H1 (cell line): ENCODE results near the gene CSF3. TPM values are rescaled to one million over a fixed set of nuclear protein-coding genes. Genes with fewer than 3 reads are reported as not detected.
A peak's percentile ranks its signal among the peaks of the same experiment; 100 is the strongest.

Experiments
- CTCF ChIA-PET: fragments of 300-600 bp; sonication (Branson Sonifier 250); formaldehyde crosslinking; loops from one replicate; lab custom pipeline; 2021; ENCODE audit not compliant: partially characterized antibody; lab: Charles Lee
- POLR2A ChIA-PET: fragments of 300-600 bp; sonication (Branson Sonifier 250); formaldehyde crosslinking; loops from one replicate; lab custom pipeline; 2021; ENCODE audit warnings: inconsistent platforms; ENCODE audit not compliant: partially characterized antibody; lab: Charles Lee
- DNase-seq, 2 experiments: peaks; one replicate each; pipeline versions ENCODE4 v3.0.0 to v3.0.0-alpha.2; 2010 to 2022; ENCODE audit warnings: low spot score in 2 of 2, low read depth in 1 of 2, mixed read lengths in 1 of 2
- FAIRE-seq: peaks from 2 replicates; lab custom pipeline; 2011; peaks lifted over from hg19 to GRCh38; lab: Jason Lieb, UNC
- H2AFZ ChIP-seq: 2 replicates; pipeline ENCODE4 v1.8.1; 2012; ENCODE audit warnings: low read length, inconsistent platforms
- H2AK5ac ChIP-seq: 2 replicates; pipeline ENCODE4 v1.6.1; 2013; ENCODE audit warnings: low read depth, low read length
- H2BK120ac ChIP-seq: replicated peaks from 2 replicates; pipeline ENCODE3; 2013; ENCODE audit warnings: low read depth, low read length, inconsistent platforms
- H2BK12ac ChIP-seq: 2 replicates; pipeline ENCODE4 v1.6.1; 2013; ENCODE audit warnings: low read depth, low read length
- H2BK15ac ChIP-seq: 2 replicates; pipeline ENCODE4 v1.6.1; 2013; ENCODE audit warnings: low read length
- H2BK20ac ChIP-seq: 2 replicates; pipeline ENCODE4 v1.6.1; 2013; ENCODE audit warnings: low read length
- H2BK5ac ChIP-seq: 2 replicates; pipeline ENCODE4 v1.6.1; 2013; ENCODE audit warnings: low read depth, low read length
- H3K14ac ChIP-seq: 2 replicates; pipeline ENCODE4 v1.6.1; 2013; ENCODE audit warnings: inconsistent platforms; ENCODE audit not compliant: insufficient read length
- H3K18ac ChIP-seq: 2 replicates; pipeline ENCODE4 v1.6.1; 2013; ENCODE audit warnings: low read length; ENCODE audit errors: extremely low read depth
- H3K23ac ChIP-seq: 2 replicates; pipeline ENCODE4 v1.6.1; 2013; ENCODE audit warnings: inconsistent platforms; ENCODE audit not compliant: insufficient read length
- H3K23me2 ChIP-seq: 2 replicates; pipeline ENCODE4 v1.6.1; 2013; ENCODE audit warnings: low read depth, low read length
- H3K27ac ChIP-seq: 2 replicates; pipeline ENCODE4 v1.6.1; 2011; ENCODE audit warnings: low read depth, low read length, inconsistent platforms
- H3K27me3 ChIP-seq, 4 experiments: replicated peaks in 1 of 4; 1 replicate in 1 of 4; 2 replicates in 3 of 4; pipeline versions ENCODE4 v1.6.1 to v1.8.1; 2011 to 2013; ENCODE audit warnings: low read length in 3 of 4, mild to moderate bottlenecking in 3 of 4, inconsistent platforms in 2 of 4, mixed read lengths in 2 of 4, moderate library complexity in 1 of 4; ENCODE audit not compliant: control insufficient read depth in 3 of 4, insufficient read depth in 3 of 4; ENCODE audit errors: extremely low read depth in 1 of 4
- H3K36me3 ChIP-seq, 4 experiments: 2 replicates each; pipeline versions ENCODE4 v1.6.1 to v1.8.1; 2011 to 2013; ENCODE audit warnings: mild to moderate bottlenecking in 4 of 4, low read length in 3 of 4, moderate library complexity in 2 of 4, control low read depth in 1 of 4, inconsistent platforms in 1 of 4; ENCODE audit not compliant: insufficient read depth in 4 of 4, control insufficient read depth in 2 of 4
- H3K4ac ChIP-seq: replicated peaks from 2 replicates; pipeline ENCODE3; 2013; ENCODE audit warnings: low read length, low read depth, mixed read lengths, inconsistent platforms; ENCODE audit not compliant: insufficient read length
- H3K4me1 ChIP-seq, 4 experiments: replicated peaks in 1 of 4; 1 replicate in 1 of 4; 2 replicates in 3 of 4; pipeline versions ENCODE4 v1.6.1 to v1.8.1; 2011 to 2013; ENCODE audit warnings: low read length in 3 of 4, inconsistent platforms in 2 of 4, mixed read lengths in 1 of 4; ENCODE audit not compliant: insufficient read depth in 4 of 4, control insufficient read depth in 3 of 4
- H3K4me2 ChIP-seq, 2 experiments: 2 replicates each; pipeline versions ENCODE4 v1.6.1 to v1.8.1; 2011 to 2013; ENCODE audit warnings: low read depth in 2 of 2, low read length in 2 of 2, control low read depth in 1 of 2, inconsistent platforms in 1 of 2, mild to moderate bottlenecking in 1 of 2; ENCODE audit not compliant: insufficient read depth in 1 of 2
- H3K4me3 ChIP-seq, 4 experiments: fragments of 200-600, 300-600 bp in 1 of 4; sonication (generic), shearing (Covaris generic), sonication (Bioruptor Twin) in 1 of 4; 2 replicates each; pipeline versions ENCODE4 v1.5.1 to v1.8.1; 2011 to 2016; ENCODE audit warnings: low read length in 4 of 4, low read depth in 3 of 4, control low read depth in 2 of 4, inconsistent platforms in 2 of 4, mild to moderate bottlenecking in 2 of 4, mixed read lengths in 1 of 4, moderate library complexity in 1 of 4; ENCODE audit not compliant: insufficient read depth in 2 of 4; ENCODE audit errors: extremely low read depth in 1 of 4
- H3K56ac ChIP-seq: replicated peaks from 2 replicates; pipeline ENCODE3; 2013; ENCODE audit warnings: low read depth, mild to moderate bottlenecking, mixed read lengths, low read length, inconsistent platforms; ENCODE audit not compliant: insufficient read length
- H3K79me1 ChIP-seq: 2 replicates; pipeline ENCODE4 v1.6.1; 2013; ENCODE audit warnings: low read depth, low read length, control low read depth
- H3K79me2 ChIP-seq, 2 experiments: 2 replicates each; pipeline versions ENCODE4 v1.6.1 to v1.8.1; 2012 to 2013; ENCODE audit warnings: low read length in 2 of 2, mild to moderate bottlenecking in 2 of 2, inconsistent platforms in 1 of 2; ENCODE audit not compliant: insufficient read depth in 2 of 2, control insufficient read depth in 1 of 2
- H3K9ac ChIP-seq, 4 experiments: replicated peaks in 1 of 4; 1 replicate in 1 of 4; 2 replicates in 3 of 4; pipeline versions ENCODE4 v1.6.1 to v1.8.1; 2011 to 2013; ENCODE audit warnings: low read depth in 3 of 4, low read length in 3 of 4, control low read depth in 2 of 4, mild to moderate bottlenecking in 2 of 4, moderate library complexity in 2 of 4, inconsistent platforms in 1 of 4; ENCODE audit errors: extremely low read depth in 1 of 4
- H3K9me3 ChIP-seq, 2 experiments: 2 replicates each; pipeline versions ENCODE4 v1.6.1 to v1.8.1; 2012 to 2013; ENCODE audit warnings: mild to moderate bottlenecking in 2 of 2, moderate library complexity in 2 of 2, control low read depth in 1 of 2, inconsistent platforms in 1 of 2, low read depth in 1 of 2, low read length in 1 of 2, mixed read lengths in 1 of 2; ENCODE audit not compliant: insufficient read depth in 2 of 2
- H4K20me1 ChIP-seq, 2 experiments: replicated peaks in 1 of 2; 2 replicates each; pipeline versions ENCODE3 to v1.8.1; 2011 to 2013; ENCODE audit warnings: inconsistent platforms in 2 of 2, low read length in 2 of 2, mild to moderate bottlenecking in 1 of 2; ENCODE audit not compliant: insufficient read depth in 2 of 2, control insufficient read depth in 1 of 2
- H4K5ac ChIP-seq: 2 replicates; pipeline ENCODE4 v1.6.1; 2013; ENCODE audit warnings: low read length, low read depth, mixed read lengths, inconsistent platforms; ENCODE audit not compliant: insufficient read length
- H4K8ac ChIP-seq: 2 replicates; pipeline ENCODE4 v1.8.0; 2013; ENCODE audit warnings: mild to moderate bottlenecking, moderate library complexity, low read length, inconsistent platforms; ENCODE audit not compliant: insufficient read depth; ENCODE audit errors: extremely low read depth
- H4K91ac ChIP-seq: replicated peaks from 2 replicates; pipeline ENCODE3; 2013; ENCODE audit warnings: low read length, mixed read lengths, inconsistent platforms; ENCODE audit not compliant: insufficient read length
- CBX5 ChIP-seq: fragments of 300-800, 300-1000 bp; sonication (generic); IDR thresholded peaks from 2 replicates; pipeline ENCODE4 v1.7.1; 2016; ENCODE audit warnings: antibody characterized with exemption, low read length, low read depth
- CHD2 ChIP-seq: IDR thresholded peaks from 2 replicates; pipeline ENCODE4 v1.6.1; 2012; ENCODE audit warnings: low read length, improper control_type of control experiment
- CTCF ChIP-seq, 3 experiments: IDR thresholded peaks; 1 replicate in 2 of 3; 2 replicates in 1 of 3; pipeline versions ENCODE4 v1.5.1 to v1.6.1; 2011; ENCODE audit warnings: low read length in 3 of 3, mild to moderate bottlenecking in 3 of 3, inconsistent platforms in 2 of 3, low read depth in 1 of 3, moderate library complexity in 1 of 3; ENCODE audit not compliant: insufficient read depth in 1 of 3; ENCODE audit errors: control extremely low read depth in 1 of 3
- E2F6 ChIP-seq: IDR thresholded peaks from 2 replicates; pipeline ENCODE4 v1.6.1; 2012; ENCODE audit warnings: inconsistent platforms
- HDAC6 ChIP-seq: IDR thresholded peaks from one replicate; pipeline ENCODE4 v1.7.1; 2012; ENCODE audit warnings: low read depth, mild to moderate bottlenecking, inconsistent platforms, low read length, moderate library complexity
- MAFK ChIP-seq: IDR thresholded peaks from 2 replicates; pipeline ENCODE4 v1.6.1; 2012; ENCODE audit warnings: low read depth, mild to moderate bottlenecking, improper control_type of control experiment, low read length
- RNF2 ChIP-seq: fragments of 200-900, 300-1000 bp; sonication (generic); IDR thresholded peaks from 2 replicates; pipeline ENCODE4 v1.7.1; 2016; ENCODE audit warnings: borderline replicate concordance, low read depth, mild to moderate bottlenecking, antibody characterized with exemption, low read length; ENCODE audit not compliant: poor library complexity, severe bottlenecking; ENCODE audit errors: missing control alignments
- SP1 ChIP-seq: IDR thresholded peaks from 2 replicates; pipeline ENCODE4 v1.6.1; 2011; ENCODE audit warnings: low read depth, low read length
- WGBS, 2 experiments: shearing (Covaris generic) in 1 of 2; methylation state at CpG; one replicate each; pipeline versions ENCODE4 v1.1.6 to v1.1.7; 2013 to 2015; ENCODE audit warnings: low lambda C conversion rate in 2 of 2, mixed read lengths in 2 of 2, inconsistent platforms in 1 of 2, low coverage in 1 of 2, missing lambda C conversion rate in 1 of 2; ENCODE audit not compliant: insufficient replicate concordance in 2 of 2, insufficient coverage in 1 of 2, insufficient read length in 1 of 2; ENCODE audit errors: extremely low coverage in 1 of 2, missing lambda C conversion rate in 1 of 2; 5-methylcytosine and 5-hydroxymethylcytosine counted together
- polyA plus RNA-seq, 7 experiments: library from polyadenylated mRNA; depleted of rRNA in 3 of 7; stranded (reverse) in 5 of 7; unstranded in 2 of 7; fragments of >200 nt in 5 of 7; fragments of 200-250 nt in 2 of 7; gene quantifications; 1 replicate in 5 of 7; 2 replicates in 1 of 7; 4 replicates in 1 of 7; pipeline versions ENCODE4 v1.2.1 to v1.2.3, GENCODE V29; 2011 to 2013; ENCODE audit warnings: missing spikeins in 2 of 7, mixed read lengths in 2 of 7
- total RNA-seq: library from RNA; stranded (reverse); fragmentation: NEBNext Ultra II Directional; extraction: Animal tissue kit (Norgen Biotek cat#: 25700); gene quantifications from 2 replicates; pipeline ENCODE4 v1.2.1, GENCODE V29; 2021
- TF ChIP-seq, protein P1 (sequence below): IDR thresholded peaks from 2 replicates; pipeline ENCODE4 v1.6.1; 2012; ENCODE audit warnings: inconsistent platforms

Gene CSF3
- total and polyA plus RNA-seq, 2 of the 8 experiments (the other 6 are each of a cell fraction or from before 2014, with no cell fraction given), result 0.03 TPM; not detected in 1

DNA sequence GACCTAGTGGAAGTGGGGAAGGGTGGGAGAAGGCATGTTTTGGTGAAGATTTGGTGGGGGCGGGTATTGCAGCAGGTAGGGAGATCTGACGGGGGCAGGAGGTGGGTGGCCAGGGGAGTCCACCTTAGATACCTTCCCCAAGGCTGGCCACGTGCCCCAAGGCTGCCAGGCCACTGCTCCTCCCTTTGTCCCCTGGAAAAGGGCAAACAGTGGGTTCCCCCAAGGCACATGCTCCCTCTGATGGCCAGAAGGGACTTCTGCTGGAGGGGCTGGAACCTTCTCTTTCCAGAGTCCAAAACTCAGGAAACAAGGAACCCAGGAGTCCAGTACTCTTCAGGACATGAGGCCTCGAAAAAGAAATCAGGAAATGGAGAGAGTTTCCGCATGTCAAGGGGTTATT lies 40.8 kb upstream of the CSF3 start:
- CTCF ChIA-PET, result interaction anchor here (0.8 to 11.9 kb wide), 2 partner anchors 16 to 45 kb away, joined by 3 to 96 read pairs; partner anchors contain the start of gene GSDMA
- Histone ChIP-seq H3K4me2 (no peak overlapping the region), H4K8ac (peak overlapping the region; percentile 7; the same call in 1 of the 2 replicates), H3K36me3 (no peaks in the 10 kb centered on the region), H4K91ac (no peak overlapping the region), H3K79me2 (no peaks in the 10 kb centered on the region), H3K23ac (no peak overlapping the region), H3K14ac (no peak overlapping the region), H3K27me3 (peaks cover 0 to 3% (median 1%) of the 10 kb centered on the region in 4 experiments; a peak in 2 of 7 replicates), H3K18ac (no peak overlapping the region), H4K5ac (no peak overlapping the region), H3K27ac (no peak overlapping the region), H2BK120ac (no peak overlapping the region), H2BK20ac (no peak overlapping the region), H3K4ac (no peak overlapping the region), H2AK5ac (no peak overlapping the region), H3K9ac (no peak overlapping the region), H2BK15ac (no peak overlapping the region), H2BK12ac (no peak overlapping the region), H3K23me2 (no peaks in the 10 kb centered on the region), H3K79me1 (no peaks in the 10 kb centered on the region), H3K4me3 (no peak overlapping the region), H3K9me3 (no peaks in the 10 kb centered on the region), H4K20me1 (no peaks in the 10 kb centered on the region), H2BK5ac (no peak overlapping the region), H2AFZ (no peak overlapping the region), H3K56ac (no peak overlapping the region), H3K4me1 (peaks cover 0 to 4% (median 2%) of the 10 kb centered on the region in 4 experiments; a peak in 4 of 7 replicates)
- DNase-seq (no peak), FAIRE-seq (no peak)
- 78% methylated on average over 5 of the region's 5 CpGs; no CpG with 5 or more reads in 1 of the 2 experiments for WGBS, 2 experiments
- POLR2A ChIA-PET, result interaction anchor here (0.9 kb wide), 1 partner anchor 9 kb away, joined by 4 read pairs; no protein-coding TSS in a partner anchor
- TF ChIP-seq CBX5, result no peak
- TF ChIP-seq, protein P1, sequence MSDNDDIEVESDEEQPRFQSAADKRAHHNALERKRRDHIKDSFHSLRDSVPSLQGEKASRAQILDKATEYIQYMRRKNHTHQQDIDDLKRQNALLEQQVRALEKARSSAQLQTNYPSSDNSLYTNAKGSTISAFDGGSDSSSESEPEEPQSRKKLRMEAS, result 0 out of 2 replicates have a peak, but pooled peaks have one; percentile 28
- TF ChIP-seq CHD2, result no peak
- TF ChIP-seq MAFK, result no peak
- peak; percentile 5 to 50 (median 31) for TF ChIP-seq CTCF (IDR thresholded peaks at IDR 0.05; ENCODE audit: control extremely low read depth in 1 of 3, insufficient read depth in 1 of 3, low read depth in 1 of 3, low read length in 3 of 3)
- TF ChIP-seq E2F6, result 0 out of 2 replicates have a peak, but pooled peaks have one; percentile 16
- no peak for TF ChIP-seq SP1
- no peak for TF ChIP-seq RNF2
- no peak for TF ChIP-seq HDAC6
